Spleen (tissue), 11 donors: ENCODE results near the gene AKR7A3. TPM values are rescaled to one million over a fixed set of nuclear protein-coding genes. Genes with fewer than 3 reads are reported as not detected.

ENCODE experiments used
- DNase-seq: peaks from one replicate; pipeline ENCODE4 v3.0.0-alpha.2; 2020
- H3K27ac ChIP-seq, 8 donors: fragments of 200-600 bp; sonication (generic) in 7 of 8; 1 replicate in 4 of 8; 2 replicates in 4 of 8; pipeline versions ENCODE4 v1.5.0 to v1.8.0; 2016 to 2021; ENCODE audit warnings: inconsistent platforms in 4 of 8, mild to moderate bottlenecking in 4 of 8, moderate library complexity in 1 of 8
- H3K27me3 ChIP-seq, 7 donors: fragments of 200-600 bp; sonication (generic) in 6 of 7; replicated peaks in 1 of 7; 1 replicate in 4 of 7; 2 replicates in 3 of 7; pipeline versions ENCODE4 v1.5.0 to v1.8.0; 2016 to 2021; ENCODE audit warnings: inconsistent platforms in 3 of 7, mild to moderate bottlenecking in 1 of 7
- H3K36me3 ChIP-seq, 6 donors: fragments of 200-600 bp; sonication (generic) in 5 of 6; 1 replicate in 4 of 6; 2 replicates in 2 of 6; pipeline versions ENCODE4 v1.5.0 to v1.8.0; 2016 to 2021; ENCODE audit warnings: inconsistent platforms in 2 of 6
- H3K4me1 ChIP-seq, 6 donors: fragments of 200-600 bp; sonication (generic) in 5 of 6; 1 replicate in 3 of 6; 2 replicates in 3 of 6; pipeline versions ENCODE4 v1.5.0 to v1.8.0; 2016 to 2021; ENCODE audit warnings: inconsistent platforms in 3 of 6
- H3K4me3 ChIP-seq, 8 donors: fragments of 200-600 bp; sonication (generic) in 7 of 8; 1 replicate in 4 of 8; 2 replicates in 4 of 8; pipeline versions ENCODE4 v1.5.0 to v1.8.0; 2016 to 2021; ENCODE audit warnings: inconsistent platforms in 4 of 8, mild to moderate bottlenecking in 4 of 8, moderate library complexity in 2 of 8
- H3K9me3 ChIP-seq, 8 donors: fragments of 200-600 bp; sonication (generic) in 7 of 8; 1 replicate in 4 of 8; 2 replicates in 4 of 8; pipeline versions ENCODE4 v1.5.0 to v1.8.0; 2016 to 2021; ENCODE audit warnings: inconsistent platforms in 4 of 8
- CTCF ChIP-seq, 11 experiments: fragments of 200-600 bp in 7 of 11; fragments of 450-650 bp in 4 of 11; sonication (generic) in 4 of 11; IDR thresholded peaks in 8 of 11; conservative IDR thresholded peaks in 3 of 11; 1 replicate in 7 of 11; 2 replicates in 4 of 11; pipeline versions ENCODE4 v1.4.0 to v1.8.0; 2016 to 2021; ENCODE audit warnings: antibody characterized with exemption in 11 of 11, inconsistent platforms in 4 of 11, mild to moderate bottlenecking in 1 of 11
- POLR2A ChIP-seq, 3 donors: fragments of 450-650 bp; IDR thresholded peaks; one replicate each; pipeline ENCODE4 v1.5.1; 2017; ENCODE audit warnings: antibody characterized with exemption in 3 of 3, mild to moderate bottlenecking in 1 of 3
- POLR2AphosphoS5 ChIP-seq, 3 donors: sonication (generic); formaldehyde crosslinking; IDR thresholded peaks; one replicate each; pipeline ENCODE4 v1.5.1; 2017; ENCODE audit warnings: antibody characterized with exemption in 3 of 3
- WGBS, 5 donors: extraction: QIAGEN DNeasy Blood & Tissue Kit in 3 of 5; methylation state at CpG; one replicate each; pipeline versions ENCODE4 v1.1.5 to v1.1.7; 2013 to 2018; 5-methylcytosine and 5-hydroxymethylcytosine counted together
- intact Hi-C: fragments of 100-400 bp; cut with DNase I; formaldehyde crosslinking; loops from one replicate; pipeline ENCODE4 v1.15.0; 2023; ENCODE audit warnings: low total_unique reads
- polyA plus RNA-seq, 3 donors: library from polyadenylated mRNA; stranded (reverse); fragments of 200-250 nt; gene quantifications; one replicate each; pipeline ENCODE4 v1.2.1, GENCODE V29; 2013
- total RNA-seq, 7 donors: library from RNA; depleted of rRNA in 3 of 7; stranded (reverse); fragments of >200 nt in 3 of 7; fragmentation: NEBNext Ultra II Directional in 4 of 7; extraction: Animal tissue kit (Norgen Biotek cat#: 25700) in 4 of 7; gene quantifications; one replicate each; pipeline versions ENCODE4 v1.1.0 to v1.2.1, GENCODE V29; 2016 to 2021
- donor health status: healthy with polysubstance abuse.
- donor health status: DM: no; HTN: no; CAD: no; lungs with moderate emphysema.
- donor health status: DM: no; HTN: no; CAD: no.
- donor health status: Bipolar disorder and iron deficiency.
- donor health status: healthy.
- donor health status: DM: no; HTN: no; CAD: no.
- donor health status: DM: yes; HTN: yes; CAD: no.

AKR7A3 gene
- total and polyA plus RNA-seq, 10 donors: 0.55 to 2.2 (median 1.2) TPM

DNA sequence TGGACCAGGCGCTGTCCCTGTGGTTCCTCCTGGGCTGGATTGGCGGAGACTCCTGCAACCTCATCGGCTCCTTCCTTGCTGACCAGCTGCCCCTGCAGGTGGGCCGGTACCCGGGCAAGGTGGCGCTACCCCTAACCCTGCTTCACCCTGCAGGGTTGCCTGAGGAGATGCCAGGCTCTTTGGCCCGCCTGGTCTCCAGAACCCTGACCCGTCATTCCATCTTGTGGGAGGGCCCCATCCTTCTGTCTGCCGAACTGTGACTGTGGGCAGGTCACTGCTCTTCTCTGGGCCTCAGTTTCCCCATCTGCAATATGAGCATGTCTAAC lies 36.1 kb upstream of the AKR7A3 start:
- H3K36me3 ChIP-seq: peaks cover 0 to 90% (median 51%) of the 10 kb centered on the region in 6 donors
- no peaks in the 10 kb centered on the region for H3K9me3 ChIP-seq
- intact Hi-C loops: no loop called here
- H3K4me3 ChIP-seq: no peak overlapping the region
- WGBS, 5 donors: 96 to 99% (median 96%) methylated on average over 8 to 9 of the region's 9 CpGs
- no peaks in the 10 kb centered on the region for H3K27me3 ChIP-seq
- TF ChIP-seq POLR2A (IDR thresholded peaks at IDR 0.05): no peak
- no peak for TF ChIP-seq CTCF (IDR thresholded peaks at IDR 0.05 in 8 of 11, conservative IDR thresholded peaks at IDR 0.05 in 3 of 11)
- peak in 1 of 3 donors; percentile 32 for TF ChIP-seq POLR2AphosphoS5 (IDR thresholded peaks at IDR 0.05)
- no peak overlapping the region for H3K27ac ChIP-seq
- no peaks in the 10 kb centered on the region for H3K4me1 ChIP-seq
- DNase-seq: no peak

- Histone ChIP-seq H3K36me3 (peaks cover 0 to 90% (median 51%) of the 10 kb centered on the region in 6 donors), H3K4me3 (no peak overlapping the region), H3K9me3 (no peaks in the 10 kb centered on the region), H3K27ac (no peak overlapping the region), H3K27me3 (no peaks in the 10 kb centered on the region), H3K4me1 (no peaks in the 10 kb centered on the region)
- intact Hi-C loops: no loop called here
- peak; percentile 60 for DNase-seq
- 85 to 92% (median 87%) methylated on average over 16 to 23 of the region's 23 CpGs for WGBS, 5 donors
- TF ChIP-seq POLR2AphosphoS5 (IDR thresholded peaks at IDR 0.05) (peak in 1 of 3 donors; percentile 31), CTCF (IDR thresholded peaks at IDR 0.05 in 8 of 11, conservative IDR thresholded peaks at IDR 0.05 in 3 of 11) (no peak)
These were observed 35.6 kb upstream of the AKR7A3 start for GRCh38 chr1:19323987-19324664.

DNA sequence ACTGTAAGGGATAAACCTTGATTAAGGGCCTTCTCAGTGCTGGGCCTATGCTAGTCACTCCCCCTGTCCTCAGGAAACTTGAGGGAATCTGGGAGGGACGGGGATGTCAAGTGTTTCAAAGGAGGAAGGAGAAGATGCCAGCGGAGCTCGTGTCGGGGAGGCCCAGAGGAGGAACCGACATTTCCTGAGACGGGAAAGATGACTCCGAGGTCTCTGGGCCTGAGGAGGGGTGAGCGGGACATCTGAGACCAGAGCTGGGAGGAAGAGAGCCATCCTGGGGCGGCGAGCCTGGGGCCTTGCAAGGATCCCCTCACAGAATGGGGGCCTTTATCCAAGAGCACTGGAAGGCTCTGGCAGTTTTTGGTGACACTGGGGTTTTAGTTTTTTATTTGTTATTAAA lies 33.9 kb upstream of the AKR7A3 start:
- Histone ChIP-seq H3K27me3 (no peaks in the 10 kb centered on the region), H3K27ac (no peak overlapping the region), H3K4me1 (peaks cover 0 to 12% (median 4%) of the 10 kb centered on the region in 6 donors), H3K4me3 (no peak overlapping the region), H3K9me3 (no peaks in the 10 kb centered on the region), H3K36me3 (peaks cover 0 to 90% (median 42%) of the 10 kb centered on the region in 6 donors)
- DNase-seq: no peak
- 47 to 63% (median 52%) methylated on average over 10 of the region's 10 CpGs for WGBS, 5 donors
- intact Hi-C loops: no loop called here
- TF ChIP-seq POLR2AphosphoS5 (IDR thresholded peaks at IDR 0.05) (no peak), POLR2A (IDR thresholded peaks at IDR 0.05) (no peak), CTCF (IDR thresholded peaks at IDR 0.05 in 8 of 11, conservative IDR thresholded peaks at IDR 0.05 in 3 of 11) (no peak)

DNA sequence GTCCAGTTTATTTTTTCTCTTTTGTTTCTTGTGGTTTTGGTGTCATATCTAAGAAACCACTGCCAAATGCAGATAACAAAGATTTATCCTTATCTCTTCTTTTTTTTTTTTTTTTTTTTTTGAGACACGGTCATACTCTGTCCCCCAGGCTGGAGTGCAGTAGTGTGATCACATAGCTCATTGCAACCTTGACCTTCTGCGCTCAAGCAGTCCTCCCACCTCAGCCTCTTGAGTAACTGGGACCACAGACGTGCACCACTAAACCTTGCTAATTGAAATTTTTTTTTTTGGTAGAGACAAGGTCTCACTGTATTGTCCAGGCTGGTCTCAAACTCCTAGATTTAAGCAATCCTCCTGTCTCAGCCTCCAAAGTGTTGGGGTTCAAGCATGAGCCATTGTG lies 32.5 kb upstream of the AKR7A3 start:
- Histone ChIP-seq H3K4me3 (no peak overlapping the region), H3K36me3 (peaks cover 0 to 81% (median 33%) of the 10 kb centered on the region in 6 donors), H3K27ac (no peak overlapping the region), H3K4me1 (peaks cover 9 to 26% (median 16%) of the 10 kb centered on the region in 6 donors), H3K9me3 (no peaks in the 10 kb centered on the region), H3K27me3 (no peaks in the 10 kb centered on the region)
- no peak for DNase-seq
- intact Hi-C loops: no loop called here
- 87 to 100% (median 95%) methylated on average over 3 of the region's 3 CpGs for whole genome bisulfite sequencing, 5 donors
- TF ChIP-seq CTCF (IDR thresholded peaks at IDR 0.05 in 8 of 11, conservative IDR thresholded peaks at IDR 0.05 in 3 of 11) (no peak), POLR2AphosphoS5 (IDR thresholded peaks at IDR 0.05) (no peak), POLR2A (IDR thresholded peaks at IDR 0.05) (no peak)
